ENCODE measurements around the gene ISOC2. TPM values are rescaled to one million over a fixed set of nuclear protein-coding genes. Genes with fewer than 3 reads are reported as not detected.

Gene ISOC2
- total and polyA plus RNA-seq, 12 donors = 42.5 to 117 (median 50.0) TPM

DNA sequence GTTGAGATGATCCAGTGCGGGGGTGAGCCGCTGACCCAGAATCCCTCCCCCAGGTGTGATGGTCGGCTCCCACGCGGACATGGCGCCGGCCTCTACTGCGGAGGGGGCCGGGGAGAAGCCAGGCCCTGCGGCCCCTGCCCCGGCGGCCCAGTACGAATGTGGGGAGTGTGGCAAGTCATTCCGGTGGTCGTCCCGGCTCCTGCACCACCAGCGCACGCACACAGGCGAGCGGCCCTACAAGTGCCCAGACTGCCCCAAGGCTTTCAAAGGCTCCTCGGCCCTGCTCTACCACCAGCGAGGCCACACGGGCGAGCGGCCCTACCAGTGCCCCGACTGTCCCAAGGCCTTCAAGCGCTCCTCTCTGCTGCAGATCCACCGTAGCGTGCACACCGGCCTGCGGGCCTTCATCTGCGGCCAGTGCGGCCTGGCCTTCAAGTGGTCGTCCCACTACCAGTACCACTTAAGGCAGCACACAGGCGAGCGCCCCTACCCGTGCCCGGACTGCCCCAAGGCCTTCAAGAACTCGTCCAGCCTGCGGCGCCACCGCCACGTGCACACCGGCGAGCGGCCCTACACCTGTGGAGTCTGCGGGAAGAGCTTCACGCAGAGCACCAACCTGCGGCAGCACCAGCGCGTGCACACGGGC is 19.8 kb upstream of the ISOC2 start:
- peaks cover 15 to 62% (median 42%) of the 10 kb centered on the region in 9 donors for H3K4me1 ChIP-seq

DNA sequence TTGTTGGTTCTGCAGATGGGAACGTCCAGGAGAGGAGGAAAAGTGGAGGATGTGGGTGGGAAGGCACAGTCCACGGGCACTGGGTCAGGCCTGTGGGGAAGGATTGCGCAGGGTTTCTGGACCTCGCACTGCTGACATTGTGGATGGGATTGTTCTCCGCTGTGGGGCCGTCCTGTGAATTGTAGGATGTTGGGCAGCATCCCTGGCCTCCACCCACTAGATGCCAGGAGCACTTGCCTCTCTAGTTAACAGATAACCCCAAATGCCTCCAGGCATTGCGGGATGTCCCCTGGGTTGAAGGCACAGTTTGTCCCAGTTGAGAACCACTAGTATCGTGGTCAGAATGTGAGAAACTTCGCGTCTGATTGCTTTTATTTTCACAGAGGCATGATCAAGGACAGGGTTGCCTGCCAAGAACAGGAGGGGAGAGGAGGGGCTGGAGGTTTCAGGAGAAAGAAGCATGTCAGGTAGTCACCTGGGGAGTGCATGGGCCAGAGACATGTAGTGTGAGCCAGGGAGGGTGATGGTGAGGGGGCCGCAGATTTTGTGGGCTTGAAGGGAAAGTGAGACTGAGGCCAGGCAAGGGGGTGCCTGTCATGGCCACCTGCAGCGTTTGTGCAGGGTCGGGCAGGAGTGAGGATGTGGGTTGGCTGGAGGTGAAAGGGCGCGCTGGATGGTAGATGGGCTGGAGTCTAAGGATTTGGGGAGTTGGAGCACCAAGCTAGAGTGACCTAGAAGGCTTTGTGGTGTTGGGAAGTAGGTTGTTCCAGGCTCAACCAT is 18.2 kb upstream of the ISOC2 start:
- H3K9me3 ChIP-seq = no peaks in the 10 kb centered on the region
- intact Hi-C loops (cut with DNase I) = no loop called here
- TF ChIP-seq, protein P1, sequence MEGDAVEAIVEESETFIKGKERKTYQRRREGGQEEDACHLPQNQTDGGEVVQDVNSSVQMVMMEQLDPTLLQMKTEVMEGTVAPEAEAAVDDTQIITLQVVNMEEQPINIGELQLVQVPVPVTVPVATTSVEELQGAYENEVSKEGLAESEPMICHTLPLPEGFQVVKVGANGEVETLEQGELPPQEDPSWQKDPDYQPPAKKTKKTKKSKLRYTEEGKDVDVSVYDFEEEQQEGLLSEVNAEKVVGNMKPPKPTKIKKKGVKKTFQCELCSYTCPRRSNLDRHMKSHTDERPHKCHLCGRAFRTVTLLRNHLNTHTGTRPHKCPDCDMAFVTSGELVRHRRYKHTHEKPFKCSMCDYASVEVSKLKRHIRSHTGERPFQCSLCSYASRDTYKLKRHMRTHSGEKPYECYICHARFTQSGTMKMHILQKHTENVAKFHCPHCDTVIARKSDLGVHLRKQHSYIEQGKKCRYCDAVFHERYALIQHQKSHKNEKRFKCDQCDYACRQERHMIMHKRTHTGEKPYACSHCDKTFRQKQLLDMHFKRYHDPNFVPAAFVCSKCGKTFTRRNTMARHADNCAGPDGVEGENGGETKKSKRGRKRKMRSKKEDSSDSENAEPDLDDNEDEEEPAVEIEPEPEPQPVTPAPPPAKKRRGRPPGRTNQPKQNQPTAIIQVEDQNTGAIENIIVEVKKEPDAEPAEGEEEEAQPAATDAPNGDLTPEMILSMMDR (IDR thresholded peaks at IDR 0.05) = no peak
- ATAC-seq = no peak
- no peak overlapping the region for H3K4me3 ChIP-seq
- peaks cover 11 to 56% (median 32%) of the 10 kb centered on the region in 9 donors for H3K4me1 ChIP-seq
- DNase-seq = no peak
- 66 to 74% methylated on average over 15 of the region's 15 CpGs for WGBS, 2 donors
- H3K27ac ChIP-seq = peak overlapping the region in 1 of 10 donors; percentile 16
- peaks cover 0 to 26% (median 10%) of the 10 kb centered on the region in 9 donors for H3K36me3 ChIP-seq
- H3K27me3 ChIP-seq = no peaks in the 10 kb centered on the region

More for the DNA sequence above, 19.8 kb upstream of the ISOC2 start:
- TF ChIP-seq, protein P1 (IDR thresholded peaks at IDR 0.05) = no peak
- H3K27me3 ChIP-seq = no peaks in the 10 kb centered on the region
- no peaks in the 10 kb centered on the region for H3K9me3 ChIP-seq
- peak in 1 of 2 donors; percentile 11 for DNase-seq
- peaks cover 0 to 26% (median 10%) of the 10 kb centered on the region in 9 donors for H3K36me3 ChIP-seq
- H3K4me3 ChIP-seq = no peak overlapping the region
- 95 to 97% methylated on average over 52 of the region's 52 CpGs for WGBS, 2 donors
- intact Hi-C loops (cut with DNase I) = no loop called here
- H3K27ac ChIP-seq = no peak overlapping the region
- ATAC-seq = no peak

DNA sequence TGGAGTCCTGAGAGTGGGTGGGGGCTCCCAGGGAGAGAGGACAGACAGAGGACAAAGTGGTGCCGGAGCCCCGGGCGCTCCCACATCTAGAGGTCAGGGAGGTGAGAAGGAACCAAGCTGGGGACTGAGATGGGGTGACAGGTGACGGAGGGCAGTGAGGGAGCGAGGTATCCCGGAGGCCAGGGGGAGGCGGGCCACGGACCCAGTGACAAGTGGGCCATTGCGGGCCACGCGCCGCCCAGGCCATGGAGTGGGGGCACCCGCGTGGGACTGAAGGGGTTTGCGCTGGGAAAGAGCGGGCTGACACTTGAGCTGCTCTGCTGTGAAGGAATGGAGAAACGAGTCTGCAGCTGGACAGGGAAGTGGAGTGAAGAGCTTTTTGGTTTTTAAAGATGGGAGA is 17.6 kb upstream of the ISOC2 start:
- no peak for DNase-seq
- peaks cover 5 to 50% (median 26%) of the 10 kb centered on the region in 9 donors for H3K4me1 ChIP-seq
- TF ChIP-seq, protein P1 (IDR thresholded peaks at IDR 0.05) = no peak
- peaks cover 0 to 26% (median 10%) of the 10 kb centered on the region in 9 donors for H3K36me3 ChIP-seq
- ATAC-seq = no peak
- H3K4me3 ChIP-seq = no peak overlapping the region
- WGBS, 2 donors = 79 to 81% methylated on average over 17 of the region's 17 CpGs
- H3K27ac ChIP-seq = peak overlapping the region in 1 of 10 donors; percentile 16
- intact Hi-C loops (cut with DNase I) = no loop called here
- H3K27me3 ChIP-seq = no peaks in the 10 kb centered on the region
- H3K9me3 ChIP-seq = no peaks in the 10 kb centered on the region

DNA sequence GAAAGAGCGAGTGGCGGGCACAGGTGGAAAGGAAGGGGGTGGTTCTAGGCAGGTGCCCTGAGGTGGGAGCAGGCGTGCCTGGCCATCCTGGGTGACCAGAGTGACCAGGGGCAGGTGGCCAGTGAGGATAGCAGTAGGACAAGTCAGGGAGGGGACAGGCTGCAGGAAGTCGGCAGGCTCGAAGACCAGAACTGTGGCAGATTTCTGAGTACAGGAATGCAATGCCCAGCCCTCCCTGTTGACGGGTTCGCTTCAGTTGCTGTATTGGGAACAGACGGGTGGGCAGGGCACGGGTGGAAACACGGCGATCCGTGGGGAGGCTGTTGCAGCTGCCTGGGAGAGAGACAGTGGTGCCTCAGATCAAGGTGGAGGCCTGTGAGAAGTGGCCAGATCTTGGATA is 16.9 kb upstream of the ISOC2 start:
- Histone ChIP-seq H3K27me3 (no peaks in the 10 kb centered on the region), H3K4me1 (peaks cover 3 to 43% (median 20%) of the 10 kb centered on the region in 9 donors), H3K36me3 (peaks cover 0 to 22% (median 10%) of the 10 kb centered on the region in 9 donors), H3K4me3 (no peak overlapping the region), H3K9me3 (no peaks in the 10 kb centered on the region), H3K27ac (no peak overlapping the region)
- WGBS, 2 donors = 83 to 86% methylated on average over 12 of the region's 12 CpGs
- ATAC-seq (no peak), DNase-seq (no peak)
- TF ChIP-seq, protein P1 (IDR thresholded peaks at IDR 0.05) = no peak
- intact Hi-C loops (cut with DNase I) = no loop called here
